CD4-positive, alpha-beta memory T cell (primary cell): ENCODE data around the gene CTXND1. TPM values are rescaled to one million over a fixed set of nuclear protein-coding genes. Genes with fewer than 3 reads are reported as not detected.

Source experiments
- CTCF ChIA-PET: fragments of 350-600 bp; sonication (Branson Sonifier 250); formaldehyde crosslinking; loops from one replicate; lab custom pipeline; 2021; ENCODE audit warnings: inconsistent platforms; ENCODE audit not compliant: partially characterized antibody; lab: Charles Lee
- POLR2A ChIA-PET: fragments of 350-600 bp; sonication (Branson Sonifier 250); formaldehyde crosslinking; loops from one replicate; lab custom pipeline; 2021; ENCODE audit not compliant: partially characterized antibody; lab: Charles Lee
- DNase-seq, 5 donors: peaks; one replicate each; pipeline versions ENCODE4 v3.0.0 to v3.0.0-alpha.2; 2020 to 2022; ENCODE audit warnings: mixed read lengths in 1 of 5
- H3K27ac ChIP-seq: one replicate; pipeline ENCODE4 v1.7.0; 2013; ENCODE audit warnings: low read depth, low read length
- H3K27me3 ChIP-seq: 2 replicates; pipeline ENCODE4 v1.7.0; 2013; ENCODE audit warnings: mild to moderate bottlenecking, low read length, moderate library complexity; ENCODE audit not compliant: insufficient read depth
- H3K36me3 ChIP-seq: 2 replicates; pipeline ENCODE4 v1.7.0; 2013; ENCODE audit warnings: mild to moderate bottlenecking, low read length, moderate library complexity; ENCODE audit not compliant: insufficient read depth
- H3K4me1 ChIP-seq: 2 replicates; pipeline ENCODE4 v1.7.0; 2013; ENCODE audit warnings: mild to moderate bottlenecking, low read length, moderate library complexity; ENCODE audit not compliant: insufficient read depth
- H3K4me3 ChIP-seq, 2 donors: one replicate each; pipeline ENCODE4 v1.7.0; 2013; ENCODE audit warnings: low read length in 2 of 2, mild to moderate bottlenecking in 1 of 2
- H3K9me3 ChIP-seq, 2 donors: one replicate each; pipeline ENCODE4 v1.7.0; 2013; ENCODE audit warnings: low read length in 2 of 2, control low read depth in 1 of 2; ENCODE audit not compliant: control insufficient read depth in 1 of 2
- H3K27ac Mint-ChIP-seq, 7 donors: one replicate each; pipeline ENCODE4 v1.8.0; 2020 to 2021; ENCODE audit warnings: mixed read lengths in 7 of 7, mild to moderate bottlenecking in 6 of 7, inconsistent platforms in 3 of 7, moderate library complexity in 3 of 7
- H3K27me3 Mint-ChIP-seq, 2 donors: one replicate each; pipeline ENCODE4 v1.8.0; 2020 to 2021; ENCODE audit warnings: mixed read lengths in 2 of 2
- H3K36me3 Mint-ChIP-seq, 2 donors: one replicate each; pipeline ENCODE4 v1.8.0; 2020 to 2021; ENCODE audit warnings: mixed read lengths in 2 of 2, inconsistent platforms in 1 of 2, mild to moderate bottlenecking in 1 of 2
- H3K4me1 Mint-ChIP-seq, 4 donors: one replicate each; pipeline ENCODE4 v1.8.0; 2020 to 2021; ENCODE audit warnings: mixed read lengths in 4 of 4, mild to moderate bottlenecking in 1 of 4
- H3K4me3 Mint-ChIP-seq, 8 donors: one replicate each; pipeline ENCODE4 v1.8.0; 2020 to 2021; ENCODE audit warnings: mixed read lengths in 8 of 8, mild to moderate bottlenecking in 7 of 8, moderate library complexity in 6 of 8, inconsistent platforms in 3 of 8
- H3K9me3 Mint-ChIP-seq, 8 donors: one replicate each; pipeline ENCODE4 v1.8.0; 2020 to 2021; ENCODE audit warnings: mixed read lengths in 8 of 8, mild to moderate bottlenecking in 5 of 8, inconsistent platforms in 3 of 8, moderate library complexity in 1 of 8
- intact Hi-C: fragments of 100-400 bp; cut with micrococcal nuclease; formaldehyde crosslinking; loops from one replicate; pipeline ENCODE4 v1.15.1; 2023
- polyA plus RNA-seq, 2 donors: library from polyadenylated mRNA; unstranded; fragments of 300-500 nt; fragmentation: Illumina TruSeq; gene quantifications; one replicate each; pipeline ENCODE4 v1.2.3, GENCODE V29; 2021
- total RNA-seq, 2 experiments: library from RNA; stranded (reverse); gene quantifications; one replicate each; pipeline ENCODE4 v1.2.3, GENCODE V29; 2021

CTXND1 gene
- total and polyA plus RNA-seq, 4 experiments from 2014 or later, result not detected

DNA sequence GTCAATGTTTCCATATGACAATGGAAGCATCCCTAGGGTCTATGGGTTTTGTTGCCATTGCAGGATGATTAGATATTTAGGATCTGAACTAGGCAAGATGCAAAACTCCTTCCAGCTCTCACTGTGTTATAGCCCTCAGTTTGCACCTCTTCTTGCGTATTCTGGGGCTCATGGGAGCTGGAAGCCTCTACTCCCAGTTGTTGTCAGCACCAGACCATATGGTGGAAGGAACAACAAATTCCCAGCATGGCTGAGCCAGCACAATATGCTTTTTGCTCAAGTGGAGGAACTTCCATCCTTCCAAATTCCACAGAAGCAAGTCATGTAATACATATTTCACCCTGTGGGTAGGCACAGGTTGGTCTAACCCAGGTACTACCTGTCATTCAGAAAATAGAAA lies 18.5 kb upstream of the CTXND1 start:
- Mint-ChIP-seq H3K4me3 (no peak overlapping the region), H3K36me3 (no peaks in the 10 kb centered on the region), H3K4me1 (no peaks in the 10 kb centered on the region), H3K27ac (no peak overlapping the region), H3K9me3 (peaks cover 0 to 2% (median 0%) of the 10 kb centered on the region in 8 donors), H3K27me3 (peaks cover 13 to 16% of the 10 kb centered on the region in 2 donors)
- ChIA-PET CTCF (no interaction called here), POLR2A (interaction anchor here (0.7 kb wide), 1 partner anchor 30 kb away, joined by 3 read pairs; no protein-coding TSS in a partner anchor)
- no peaks in the 10 kb centered on the region for H3K4me1 ChIP-seq
- no peak for DNase-seq
- no peaks in the 10 kb centered on the region for H3K36me3 ChIP-seq
- intact Hi-C loops, result no loop called here
- H3K27me3 ChIP-seq, result no peaks in the 10 kb centered on the region
- no peak overlapping the region for H3K27ac ChIP-seq
- no peak overlapping the region for H3K4me3 ChIP-seq
- no peaks in the 10 kb centered on the region for H3K9me3 ChIP-seq

DNA sequence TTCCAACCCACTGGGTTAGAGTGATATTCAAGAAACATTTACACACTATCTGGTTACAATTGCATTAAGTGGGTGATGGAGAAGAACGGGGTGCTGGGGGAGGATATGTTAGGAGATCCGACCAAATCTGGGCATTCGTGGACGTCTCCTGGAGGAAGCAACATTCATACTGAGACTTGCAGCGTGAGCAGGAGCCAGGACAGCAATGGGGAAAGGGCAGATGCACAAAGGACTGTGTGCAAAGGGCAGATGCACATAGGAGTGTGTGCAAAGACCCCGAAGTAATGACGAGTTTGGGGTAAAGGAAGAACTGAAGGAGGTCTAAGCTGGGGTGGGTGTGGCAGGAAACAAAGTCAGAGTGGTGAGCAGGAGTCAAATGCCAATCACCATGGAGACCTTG lies 16.1 kb upstream of the CTXND1 start:
- Mint-ChIP-seq H3K27me3 (peaks cover 9 to 20% of the 10 kb centered on the region in 2 donors), H3K9me3 (peaks cover 0 to 2% (median 0%) of the 10 kb centered on the region in 8 donors), H3K4me1 (no peaks in the 10 kb centered on the region), H3K4me3 (no peak overlapping the region), H3K27ac (no peak overlapping the region), H3K36me3 (no peaks in the 10 kb centered on the region)
- ChIA-PET CTCF (no interaction called here), POLR2A (no interaction called here)
- Histone ChIP-seq H3K27ac (no peak overlapping the region), H3K9me3 (no peaks in the 10 kb centered on the region), H3K4me3 (no peak overlapping the region), H3K27me3 (no peaks in the 10 kb centered on the region), H3K36me3 (no peaks in the 10 kb centered on the region), H3K4me1 (no peaks in the 10 kb centered on the region)
- intact Hi-C loops, result no loop called here
- DNase-seq, result no peak

DNA sequence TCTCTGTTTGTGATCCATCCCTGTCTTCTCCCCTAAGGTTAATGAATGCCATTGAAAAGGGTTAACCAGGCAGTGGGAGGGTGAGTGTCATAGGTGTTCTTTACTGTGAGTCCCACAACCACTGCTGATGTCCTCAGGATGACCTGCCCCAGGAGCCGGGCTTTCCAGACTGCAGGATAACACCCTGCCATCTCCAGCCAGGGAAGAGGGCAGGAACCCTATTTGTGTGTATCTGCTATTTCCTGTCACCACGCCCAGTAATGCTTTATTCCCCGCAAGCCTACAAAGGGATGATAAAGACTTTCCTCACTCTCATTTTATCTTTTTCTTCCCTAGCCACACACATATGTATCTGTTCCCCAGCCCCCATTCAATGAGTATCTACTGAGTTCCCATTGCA lies 15.6 kb upstream of the CTXND1 start:
- H3K27me3 ChIP-seq, result no peaks in the 10 kb centered on the region
- Mint-ChIP-seq H3K27me3 (peaks cover 10 to 20% of the 10 kb centered on the region in 2 donors), H3K4me3 (no peak overlapping the region), H3K36me3 (no peaks in the 10 kb centered on the region), H3K9me3 (peaks cover 0 to 2% (median 0%) of the 10 kb centered on the region in 8 donors), H3K27ac (no peak overlapping the region), H3K4me1 (no peaks in the 10 kb centered on the region)
- DNase-seq, result no peak
- no peak overlapping the region for H3K4me3 ChIP-seq
- H3K9me3 ChIP-seq, result no peaks in the 10 kb centered on the region
- POLR2A ChIA-PET, result no interaction called here
- CTCF ChIA-PET, result no interaction called here
- no peak overlapping the region for H3K27ac ChIP-seq
- no peaks in the 10 kb centered on the region for H3K36me3 ChIP-seq
- intact Hi-C loops, result no loop called here
- H3K4me1 ChIP-seq, result no peaks in the 10 kb centered on the region

DNA sequence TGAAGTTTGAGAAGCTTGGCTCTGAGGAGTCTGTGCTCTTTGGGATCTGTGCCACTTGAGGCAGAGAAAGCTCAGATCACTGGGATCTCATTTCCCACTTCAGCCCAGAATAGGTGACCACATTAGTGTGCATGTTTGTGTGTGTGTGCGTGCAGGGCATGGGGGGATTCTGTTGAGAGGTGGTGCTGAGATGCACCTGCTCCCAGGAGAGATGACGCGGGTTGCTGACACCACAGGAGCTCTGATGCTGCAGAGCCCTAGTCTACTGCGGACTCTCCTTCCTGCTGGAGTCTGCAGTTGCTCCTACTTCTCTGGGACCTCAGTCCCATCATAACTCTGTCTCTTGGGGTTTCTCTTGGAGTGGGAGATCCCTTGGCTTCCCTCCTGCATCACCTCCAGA lies 14.7 kb upstream of the CTXND1 start:
- H3K36me3 Mint-ChIP-seq, result no peaks in the 10 kb centered on the region
- POLR2A ChIA-PET, result no interaction called here
- H3K4me1 ChIP-seq, result no peaks in the 10 kb centered on the region
- intact Hi-C loops, result no loop called here
- no peaks in the 10 kb centered on the region for H3K4me1 Mint-ChIP-seq
- no peak for DNase-seq
- no peak overlapping the region for H3K4me3 ChIP-seq
- no peaks in the 10 kb centered on the region for H3K27me3 ChIP-seq
- H3K27ac Mint-ChIP-seq, result no peak overlapping the region
- CTCF ChIA-PET, result no interaction called here
- H3K27me3 Mint-ChIP-seq, result peaks cover 10 to 23% of the 10 kb centered on the region in 2 donors
- no peaks in the 10 kb centered on the region for H3K9me3 ChIP-seq
- H3K27ac ChIP-seq, result no peak overlapping the region
- no peak overlapping the region for H3K4me3 Mint-ChIP-seq
- peaks cover 0 to 4% (median 1%) of the 10 kb centered on the region in 8 donors for H3K9me3 Mint-ChIP-seq
- H3K36me3 ChIP-seq, result no peaks in the 10 kb centered on the region

DNA sequence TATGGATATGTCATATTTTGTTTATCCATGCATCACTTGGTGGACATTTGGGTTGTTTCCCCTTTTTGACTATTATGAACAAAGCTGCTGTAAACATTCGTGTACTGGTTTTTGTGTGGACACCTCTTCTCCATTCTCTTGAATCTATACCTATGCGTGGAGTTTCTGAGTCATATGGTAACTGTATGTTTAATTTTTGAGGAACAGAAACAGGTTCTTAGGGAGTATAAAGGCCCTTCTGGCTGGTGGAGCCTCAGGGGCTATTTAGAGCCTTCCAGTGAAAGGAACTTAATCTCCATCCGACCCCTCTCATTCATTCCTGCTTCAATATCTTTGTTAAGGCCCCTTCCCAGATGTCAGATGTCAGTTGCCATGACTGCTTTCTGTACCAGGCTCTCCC lies 14.1 kb upstream of the CTXND1 start:
- no peak for DNase-seq
- CTCF ChIA-PET, result no interaction called here
- Histone ChIP-seq H3K9me3 (no peaks in the 10 kb centered on the region), H3K36me3 (no peaks in the 10 kb centered on the region), H3K27me3 (no peaks in the 10 kb centered on the region), H3K4me3 (no peak overlapping the region), H3K4me1 (no peaks in the 10 kb centered on the region), H3K27ac (no peak overlapping the region)
- intact Hi-C loops, result no loop called here
- Mint-ChIP-seq H3K4me1 (no peaks in the 10 kb centered on the region), H3K4me3 (no peak overlapping the region), H3K27me3 (peaks cover 14 to 26% of the 10 kb centered on the region in 2 donors), H3K36me3 (no peaks in the 10 kb centered on the region), H3K9me3 (peaks cover 0 to 10% (median 1%) of the 10 kb centered on the region in 8 donors), H3K27ac (no peak overlapping the region)
- POLR2A ChIA-PET, result no interaction called here

DNA sequence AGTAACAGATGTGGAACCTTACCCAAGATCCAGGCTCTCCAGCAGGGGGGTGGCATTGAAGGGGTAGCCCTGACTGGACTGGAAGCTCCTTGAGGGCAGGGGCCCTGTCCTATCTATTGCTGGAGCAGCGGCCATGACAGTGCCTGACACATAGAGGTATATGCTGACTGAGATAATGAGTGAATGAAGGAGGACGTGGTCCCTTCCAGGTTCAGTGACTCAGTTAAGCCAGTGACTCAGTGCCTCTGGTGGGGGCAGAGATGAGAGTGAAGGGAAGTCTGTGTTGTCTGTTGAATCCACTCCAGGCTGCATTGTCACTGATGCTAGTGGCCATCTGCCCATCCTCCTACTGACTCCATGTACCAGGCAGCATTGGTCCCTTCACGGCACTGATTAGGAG lies 13.0 kb upstream of the CTXND1 start:
- Histone ChIP-seq H3K4me1 (no peaks in the 10 kb centered on the region), H3K27ac (no peak overlapping the region), H3K4me3 (no peak overlapping the region), H3K9me3 (no peaks in the 10 kb centered on the region), H3K27me3 (no peaks in the 10 kb centered on the region), H3K36me3 (no peaks in the 10 kb centered on the region)
- H3K4me3 Mint-ChIP-seq, result no peak overlapping the region
- intact Hi-C loops, result no loop called here
- DNase-seq, result no peak
- no peaks in the 10 kb centered on the region for H3K4me1 Mint-ChIP-seq
- H3K36me3 Mint-ChIP-seq, result no peaks in the 10 kb centered on the region
- ChIA-PET POLR2A (no interaction called here), CTCF (no interaction called here)
- peaks cover 0 to 10% (median 1%) of the 10 kb centered on the region in 8 donors for H3K9me3 Mint-ChIP-seq
- peaks cover 15 to 26% of the 10 kb centered on the region in 2 donors for H3K27me3 Mint-ChIP-seq
- H3K27ac Mint-ChIP-seq, result no peak overlapping the region

DNA sequence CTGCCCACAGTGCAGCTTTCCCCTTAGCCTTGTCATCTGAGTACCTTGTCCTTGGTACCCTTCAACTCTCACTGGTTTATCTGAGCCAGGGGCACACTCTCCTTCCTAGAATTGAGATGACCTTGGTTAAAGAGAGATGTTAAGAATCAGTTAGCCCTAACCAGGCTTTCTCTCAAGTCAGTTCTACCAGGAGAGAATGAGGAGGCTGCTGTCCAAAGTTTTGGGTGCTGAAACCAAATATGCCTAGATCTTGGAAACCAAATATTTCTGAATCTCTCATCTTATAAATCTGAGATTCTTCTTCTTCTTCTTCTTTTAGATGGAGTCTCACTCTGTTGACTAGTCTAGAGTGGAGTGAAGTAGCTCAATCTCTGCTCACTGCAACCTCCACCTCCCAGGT lies 12.0 kb upstream of the CTXND1 start:
- Mint-ChIP-seq H3K27ac (no peak overlapping the region), H3K27me3 (peaks cover 22 to 29% of the 10 kb centered on the region in 2 donors), H3K4me3 (no peak overlapping the region), H3K4me1 (no peaks in the 10 kb centered on the region), H3K9me3 (peaks cover 0 to 11% (median 1%) of the 10 kb centered on the region in 8 donors), H3K36me3 (no peaks in the 10 kb centered on the region)
- POLR2A ChIA-PET, result no interaction called here
- no peaks in the 10 kb centered on the region for H3K27me3 ChIP-seq
- DNase-seq, result no peak
- H3K4me3 ChIP-seq, result no peak overlapping the region
- no peaks in the 10 kb centered on the region for H3K36me3 ChIP-seq
- intact Hi-C loops, result no loop called here
- CTCF ChIA-PET, result no interaction called here
- H3K4me1 ChIP-seq, result no peaks in the 10 kb centered on the region
- H3K9me3 ChIP-seq, result no peaks in the 10 kb centered on the region
- no peak overlapping the region for H3K27ac ChIP-seq

DNA sequence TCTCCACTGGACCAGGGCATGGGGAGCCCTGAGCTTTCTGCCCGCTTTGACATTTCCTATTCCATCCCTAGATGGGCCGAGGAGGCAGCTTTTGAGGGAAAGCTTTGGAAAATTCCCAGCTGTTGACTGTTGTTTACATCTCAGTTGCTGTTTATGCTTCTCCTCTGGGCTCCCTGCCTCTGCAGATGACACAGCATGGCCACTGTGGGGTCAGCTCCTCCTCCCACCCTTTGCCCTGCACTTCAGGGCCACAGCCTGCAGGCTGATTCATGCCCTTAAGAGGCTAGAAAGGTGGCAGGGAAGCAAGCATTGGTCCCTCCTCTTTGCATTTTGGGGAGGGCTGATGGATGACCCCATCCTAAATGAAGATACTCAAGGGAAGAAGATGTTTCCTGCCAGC lies 8.5 kb upstream of the CTXND1 start:
- Mint-ChIP-seq H3K27me3 (peaks cover 22 to 29% of the 10 kb centered on the region in 2 donors), H3K4me3 (no peak overlapping the region), H3K36me3 (no peaks in the 10 kb centered on the region), H3K4me1 (no peaks in the 10 kb centered on the region), H3K9me3 (peaks cover 0 to 15% (median 7%) of the 10 kb centered on the region in 8 donors), H3K27ac (no peak overlapping the region)
- H3K27me3 ChIP-seq, result no peaks in the 10 kb centered on the region
- no peaks in the 10 kb centered on the region for H3K9me3 ChIP-seq
- intact Hi-C loops, result no loop called here
- ChIA-PET CTCF (no interaction called here), POLR2A (no interaction called here)
- no peak for DNase-seq
- H3K4me3 ChIP-seq, result no peak overlapping the region
- no peak overlapping the region for H3K27ac ChIP-seq
- no peaks in the 10 kb centered on the region for H3K36me3 ChIP-seq
- no peaks in the 10 kb centered on the region for H3K4me1 ChIP-seq
